T-helper 9 cell (primary cell): Measurements from ENCODE around the gene ERAP2.
"Not testable (repeated sequence)": the region's sequence is repeated elsewhere in the genome, so short reads cannot be mapped to it uniquely, and the experiment has no call there.

ENCODE experiments used
- DNase-seq: peaks from one replicate; pipeline ENCODE4 v3.0.0-alpha.2; 2020

Gene ERAP2

DNA sequence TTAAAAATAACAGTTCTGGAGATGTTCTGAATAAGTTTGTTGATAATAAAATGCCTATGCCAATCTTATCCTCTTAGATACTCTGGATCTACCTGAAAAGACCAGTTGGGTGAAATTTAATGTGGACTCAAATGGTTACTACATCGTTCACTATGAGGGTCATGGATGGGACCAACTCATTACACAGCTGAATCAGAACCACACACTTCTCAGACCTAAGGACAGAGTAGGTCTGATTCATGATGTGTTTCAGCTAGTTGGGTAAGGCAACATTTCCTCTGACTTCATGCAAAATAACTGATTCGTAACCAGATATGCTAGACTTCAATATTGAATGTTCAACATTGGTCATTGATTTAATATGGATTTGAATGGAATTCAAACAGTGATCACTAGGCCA, 27.0 kb downstream of the ERAP2 start:
- no peak for DNase-seq

DNA sequence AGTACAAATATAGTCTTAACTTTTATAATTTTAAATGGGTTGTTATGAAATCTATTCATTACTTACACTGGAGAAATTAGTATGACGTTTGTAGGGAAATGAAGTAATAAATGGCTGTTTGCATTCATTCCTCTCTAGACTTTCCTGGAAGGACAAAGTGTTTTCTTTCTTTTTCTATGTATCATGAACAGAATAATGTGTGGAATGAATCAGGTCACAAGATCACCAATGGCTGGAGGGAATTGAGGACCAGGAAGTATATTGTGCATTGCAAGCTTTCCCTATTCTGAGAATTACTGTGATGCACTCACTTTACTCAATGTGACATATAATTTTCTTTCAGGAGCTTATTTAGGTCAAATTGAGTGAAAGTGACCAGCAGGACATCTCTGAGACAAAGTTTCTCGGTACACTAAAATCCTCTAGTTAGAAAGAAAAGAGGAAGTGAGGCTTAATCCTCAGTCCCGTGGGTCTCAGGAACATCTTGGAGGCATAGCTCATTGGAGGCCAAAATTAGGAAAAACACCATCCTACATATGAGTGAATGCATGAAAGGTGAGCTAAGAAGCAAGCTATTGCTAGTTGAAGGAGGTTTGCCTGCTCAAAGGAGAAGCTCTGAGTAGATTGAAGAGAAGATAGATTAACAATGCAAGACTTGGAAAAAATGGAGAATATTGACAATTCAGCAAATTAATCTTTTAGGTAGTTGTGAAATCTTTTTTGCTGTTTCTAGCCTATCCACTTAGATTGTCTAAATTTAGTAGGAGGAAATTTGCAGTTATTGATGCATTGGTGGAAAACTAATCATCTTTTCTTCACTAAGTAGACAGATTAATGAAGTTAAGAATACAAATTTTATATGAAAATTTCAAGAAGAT, 28.0 kb downstream of the ERAP2 start:
- DNase-seq = no peak

DNA sequence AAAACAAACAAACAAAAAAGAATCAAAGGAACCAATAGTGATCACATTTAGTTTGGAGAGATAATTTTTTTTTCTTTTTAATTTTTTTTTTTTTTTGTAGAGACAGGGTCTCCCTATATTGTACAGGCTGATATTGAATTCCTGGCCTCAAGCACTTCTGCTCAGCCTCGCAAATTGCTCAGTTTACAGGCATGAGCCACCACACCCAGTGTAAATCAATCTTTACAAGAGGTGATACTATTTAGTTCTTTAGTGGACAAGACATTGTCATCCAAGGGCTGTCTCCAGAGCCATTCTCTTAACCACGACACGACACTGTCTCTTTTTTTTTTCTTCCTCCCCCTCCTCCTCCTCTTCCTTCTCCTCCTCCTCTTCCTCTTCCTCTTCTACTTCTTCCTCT, 29.6 kb downstream of the ERAP2 start:
- no peak for DNase-seq

GRCh38 chr5:96909003-96909402, 32.7 kb downstream of the ERAP2 start:
- DNase-seq = no peak

DNA sequence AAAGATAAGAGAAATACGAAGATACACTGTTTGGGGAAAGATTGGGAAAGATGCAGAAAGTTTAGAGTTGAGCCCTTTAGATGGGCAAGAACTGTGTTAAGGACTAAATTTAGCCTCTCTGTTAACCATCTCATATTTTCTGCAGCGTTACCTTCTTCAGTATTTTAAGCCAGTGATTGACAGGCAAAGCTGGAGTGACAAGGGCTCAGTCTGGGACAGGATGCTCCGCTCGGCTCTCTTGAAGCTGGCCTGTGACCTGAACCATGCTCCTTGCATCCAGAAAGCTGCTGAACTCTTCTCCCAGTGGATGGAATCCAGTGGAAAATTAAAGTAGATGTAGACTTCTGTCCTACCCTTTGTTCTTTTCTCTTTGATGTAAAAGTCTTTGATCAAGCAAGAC, 33.1 kb downstream of the ERAP2 start:
- no peak for DNase-seq

GRCh38 chr5:96911139-96911538, 34.8 kb downstream of the ERAP2 start:
- no peak for DNase-seq

DNA sequence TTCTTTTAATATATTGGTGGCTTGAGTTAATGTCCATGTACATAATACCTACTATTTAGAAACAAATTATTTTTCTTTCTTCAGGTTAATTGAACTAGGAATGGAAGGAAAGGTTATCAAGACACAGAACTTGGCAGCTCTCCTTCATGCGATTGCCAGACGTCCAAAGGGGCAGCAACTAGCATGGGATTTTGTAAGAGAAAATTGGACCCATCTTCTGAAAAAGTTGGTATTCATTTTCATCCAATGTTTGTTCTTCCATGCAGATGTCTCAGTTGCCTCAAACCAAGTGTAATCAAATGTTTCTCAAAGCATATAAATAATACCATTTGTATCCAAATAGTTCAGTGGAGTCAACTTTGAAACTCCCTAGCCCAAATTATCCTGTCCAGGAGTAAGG, 36.9 kb downstream of the ERAP2 start:
- DNase-seq = no peak

DNA sequence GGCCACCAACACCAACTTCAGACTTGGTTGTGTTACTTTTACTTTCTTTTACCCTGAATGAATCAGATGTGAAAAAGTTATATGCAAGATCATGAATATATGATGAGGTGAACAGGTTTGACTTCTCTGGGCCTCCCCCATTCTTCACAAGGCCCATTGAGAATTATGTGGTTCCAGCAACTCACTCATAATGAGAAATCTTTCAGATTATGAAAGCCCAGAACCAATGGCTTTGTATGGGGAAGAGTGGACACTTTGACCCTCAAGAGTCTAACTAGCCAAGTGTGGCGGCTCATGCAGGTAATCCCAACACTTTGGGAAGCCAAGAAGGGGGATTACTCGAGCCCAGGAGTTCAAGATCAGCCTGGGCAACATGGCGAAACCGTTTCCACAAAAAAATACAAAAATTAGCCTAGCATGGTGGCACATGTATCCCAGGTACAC, 43.5 kb downstream of the ERAP2 start:
- DNase-seq = no peak

GRCh38 chr5:96920744-96921355, 44.5 kb downstream of the ERAP2 start:
- DNase-seq = no peak

DNA sequence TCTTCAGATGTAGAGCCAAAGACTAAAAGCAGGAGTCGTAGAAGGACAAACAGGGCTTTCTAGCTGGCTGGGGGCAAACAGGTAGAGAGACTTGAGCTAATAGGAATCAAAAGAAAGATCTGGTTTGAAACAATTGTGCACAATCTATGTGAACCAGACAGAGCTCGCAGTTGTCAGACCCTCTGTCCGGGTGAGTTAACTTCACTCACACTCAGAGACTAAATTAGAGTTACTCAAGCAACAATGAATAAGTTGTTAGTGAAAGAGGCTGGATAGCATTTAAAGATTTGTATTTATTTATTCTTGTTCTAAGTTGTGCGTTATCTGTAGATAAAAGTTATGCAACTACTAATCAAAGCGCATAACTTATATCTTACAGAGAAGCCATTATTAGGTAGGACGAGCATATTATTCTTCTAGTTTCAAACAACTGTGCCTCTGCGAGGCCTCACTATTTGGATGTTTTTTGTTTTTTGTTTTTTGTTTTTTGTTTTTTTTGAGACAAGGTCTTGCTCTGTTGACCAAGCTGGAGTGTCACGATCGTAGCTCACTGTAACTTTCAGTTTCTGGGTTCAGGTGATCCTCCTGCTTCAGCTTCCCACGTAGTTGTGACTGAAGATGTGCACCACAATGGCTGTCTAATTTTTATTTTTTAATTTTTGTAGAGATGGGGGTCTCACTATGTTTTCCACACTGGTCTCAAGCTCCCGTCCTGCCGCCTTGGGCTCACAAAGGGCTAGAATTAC, 46.4 kb downstream of the ERAP2 start:
- no peak for DNase-seq

DNA sequence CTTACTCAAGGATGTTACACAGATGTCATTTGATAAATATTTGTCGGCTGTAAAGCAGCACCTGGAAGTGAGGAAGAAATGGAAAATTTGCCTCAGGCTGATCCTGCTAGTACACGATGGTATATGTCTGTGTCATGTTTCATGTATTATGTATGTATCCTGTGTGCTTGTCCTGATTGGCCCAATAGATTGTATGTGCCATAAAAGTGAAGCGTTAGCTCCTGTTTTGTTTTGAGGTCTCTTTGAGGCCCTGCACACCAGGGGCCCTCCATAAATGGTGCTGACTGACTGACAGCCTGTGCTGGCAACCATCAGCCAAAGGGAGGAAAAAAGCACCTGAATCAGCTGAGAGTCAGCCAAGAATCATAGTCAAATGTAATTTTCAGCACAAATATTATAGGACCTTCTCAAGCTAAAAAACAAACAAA, 47.7 kb downstream of the ERAP2 start:
- DNase-seq = no peak

- no peak for DNase-seq
Measured at GRCh38 chr5:96926276-96926675, 50.0 kb downstream of the ERAP2 start.

DNA sequence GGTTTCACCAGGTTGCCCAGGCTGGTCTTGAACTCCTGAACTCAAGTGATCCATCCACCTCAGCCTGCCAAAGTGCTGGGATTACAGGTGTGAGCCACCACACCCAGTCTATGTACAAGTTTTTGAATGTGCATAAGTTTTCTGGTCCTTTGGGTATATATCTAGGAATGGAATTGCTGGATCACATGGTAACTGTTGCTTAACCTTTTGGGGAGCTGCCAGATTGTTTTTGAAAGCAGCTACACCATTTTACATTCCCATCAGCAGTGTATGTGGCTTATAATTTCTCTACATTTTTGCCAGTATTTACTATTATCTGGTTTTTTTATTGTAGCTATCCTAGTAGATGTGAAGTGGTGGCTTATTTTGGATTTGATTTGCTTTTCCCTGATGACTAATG, 50.7 kb downstream of the ERAP2 start:
- no peak for DNase-seq

GRCh38 chr5:96928931-96929708, 52.8 kb downstream of the ERAP2 start:
- DNase-seq = no peak

DNA sequence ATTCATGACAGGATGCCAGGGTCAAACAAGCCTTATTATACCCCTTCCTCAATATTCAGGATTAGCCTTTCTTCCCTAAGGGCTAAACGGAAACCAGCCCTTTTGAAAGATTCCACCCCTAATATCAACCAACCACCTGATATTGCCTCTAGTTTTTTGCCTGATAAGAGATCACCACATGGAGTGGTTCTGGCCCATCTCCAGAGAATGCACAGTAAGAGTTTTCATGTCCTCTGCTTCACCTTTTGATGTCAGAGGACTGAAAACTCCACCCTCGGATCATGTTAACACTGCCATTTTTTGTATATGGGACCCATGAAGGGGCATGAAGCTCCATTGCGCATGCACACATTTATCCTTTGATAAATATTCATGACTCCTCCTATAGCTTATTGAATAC, 53.8 kb downstream of the ERAP2 start:
- DNase-seq = no peak

GRCh38 chr5:96930589-96930988, 54.3 kb downstream of the ERAP2 start:
- DNase-seq = no peak

GRCh38 chr5:96931037-96931436, 54.7 kb downstream of the ERAP2 start:
- not testable (repeated sequence) for DNase-seq

GRCh38 chr5:96931605-96932004, 55.3 kb downstream of the ERAP2 start:
- DNase-seq = no peak

- DNase-seq = no peak
Measured at GRCh38 chr5:96932026-96932425, 55.7 kb downstream of the ERAP2 start.

- DNase-seq = no peak
Measured at GRCh38 chr5:96933764-96934707, 57.7 kb downstream of the ERAP2 start.

- peak; percentile 85 for DNase-seq
Measured at GRCh38 chr5:96934708-96935558, 58.6 kb downstream of the ERAP2 start.
